NCI-H1436 treated with DMSO at 0.1 percent for 48 hours (cell line): Measurements from ENCODE around the gene PPP4R1.

Experiments
- DNase-seq: peaks from one replicate; lab custom pipeline; 2025; lab: John Stamatoyannopoulos, UW

The PPP4R1 gene

GRCh38 chr18:9587924-9588323 lies 26.4 kb downstream of the PPP4R1 start:
- DNase-seq, result no peak

DNA sequence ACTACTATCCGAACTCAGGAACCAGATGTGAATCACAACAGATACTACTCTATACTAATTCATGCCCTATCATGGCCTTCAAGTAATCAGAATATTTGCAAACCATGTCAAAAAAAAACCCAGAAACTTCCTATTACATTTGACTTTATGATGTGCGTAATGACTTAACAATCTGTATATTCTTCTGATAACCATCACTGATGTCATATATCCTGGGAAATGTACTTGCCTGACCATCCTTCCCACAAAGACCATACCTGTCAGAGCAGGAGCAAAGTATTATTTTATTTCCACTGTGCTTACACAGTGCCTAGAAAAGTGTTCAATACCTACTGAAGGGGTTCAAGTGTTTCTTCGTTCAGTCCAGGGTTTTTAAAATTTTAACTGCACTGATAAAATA lies 27.5 kb downstream of the PPP4R1 start:
- DNase-seq, result no peak

DNA sequence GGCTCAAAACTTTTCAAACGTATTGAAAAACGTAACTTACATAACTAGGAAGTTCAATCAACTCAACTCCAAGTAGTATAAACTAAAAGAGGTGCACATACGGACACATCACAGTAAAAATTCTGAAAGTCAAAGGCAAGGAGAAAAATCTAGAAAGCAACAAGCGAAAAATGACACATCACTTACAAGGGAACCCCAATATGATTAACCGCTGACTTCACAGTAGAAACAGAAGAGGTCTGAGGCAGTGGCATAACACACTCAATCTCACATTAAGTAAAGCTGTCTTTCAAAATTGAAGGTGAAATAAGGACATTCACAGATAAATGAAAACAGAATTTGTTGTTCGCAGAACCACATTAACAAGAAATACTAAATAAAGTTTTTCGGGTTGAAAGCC lies 32.7 kb downstream of the PPP4R1 start:
- DNase-seq, result no peak

DNA sequence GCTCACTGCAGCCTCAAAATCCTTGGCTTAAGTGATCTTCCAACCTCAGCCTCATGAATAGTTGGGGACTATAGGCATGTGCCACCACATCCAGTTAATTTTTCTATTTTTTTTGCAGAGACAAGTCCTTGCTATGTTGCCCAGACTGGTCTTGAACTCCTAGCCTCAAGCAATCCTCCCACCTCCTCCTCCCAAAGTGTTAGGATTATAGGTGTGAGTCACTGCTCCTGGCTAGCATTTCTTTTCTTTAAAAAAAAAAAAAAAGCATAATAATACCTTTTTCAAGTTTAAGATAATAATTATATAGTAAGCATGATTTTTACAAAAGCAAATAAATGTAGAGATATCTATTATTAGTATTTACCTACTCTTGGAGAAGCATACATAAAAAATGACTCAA lies 36.1 kb downstream of the PPP4R1 start:
- no peak for DNase-seq

GRCh38 chr18:9577361-9577760 lies 37.0 kb downstream of the PPP4R1 start:
- DNase-seq, result no peak

GRCh38 chr18:9575558-9575957 lies 38.8 kb downstream of the PPP4R1 start:
- no peak for DNase-seq

DNA sequence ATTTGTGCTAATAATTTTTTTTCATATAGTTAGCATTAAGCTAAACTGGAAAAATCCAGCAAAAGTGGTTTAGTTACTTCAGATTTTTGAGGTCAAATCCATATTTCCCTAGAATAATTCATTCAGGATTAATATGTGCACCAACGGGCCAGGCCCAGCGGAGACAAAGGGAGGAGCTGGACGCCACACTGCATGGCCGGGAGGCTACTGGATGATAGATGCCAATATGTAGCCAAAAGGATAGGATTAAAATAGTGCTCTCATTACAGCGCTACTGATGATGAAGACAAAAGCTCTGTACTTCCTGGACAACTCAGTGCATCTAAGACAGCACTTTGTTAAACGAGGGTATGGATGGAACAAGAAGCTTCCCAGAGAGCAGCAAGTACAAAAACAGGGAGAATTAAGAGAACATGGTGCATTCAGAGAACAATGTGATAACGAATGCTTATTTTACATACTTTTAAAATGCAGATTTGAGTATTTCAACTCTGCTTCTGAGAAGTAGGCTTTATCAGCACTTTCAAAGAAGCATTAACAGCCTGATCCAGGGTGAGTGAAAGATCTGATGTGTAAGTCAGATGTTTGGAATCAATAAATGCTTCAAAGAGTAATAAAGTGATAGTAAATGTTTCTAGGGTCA lies 39.8 kb downstream of the PPP4R1 start:
- no peak for DNase-seq

DNA sequence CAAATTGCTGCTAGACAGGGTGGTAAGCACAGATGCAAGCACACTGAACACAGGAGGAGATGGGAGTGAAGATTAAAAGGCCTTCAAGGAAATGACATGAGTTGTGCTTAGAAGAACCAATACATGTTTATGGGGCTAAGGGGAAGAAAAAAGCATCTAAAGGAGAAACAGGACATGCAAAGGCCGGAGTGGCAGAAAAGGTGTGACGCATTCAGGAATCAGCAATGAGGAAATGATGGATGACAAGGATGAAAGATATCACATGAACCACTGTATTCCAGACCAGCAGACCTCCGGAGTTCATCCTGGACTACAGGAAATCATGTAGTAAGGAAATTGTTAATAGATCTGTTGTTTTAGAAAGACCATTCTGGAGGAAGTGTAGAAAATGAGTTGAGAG lies 42.8 kb downstream of the PPP4R1 start:
- no peak for DNase-seq

DNA sequence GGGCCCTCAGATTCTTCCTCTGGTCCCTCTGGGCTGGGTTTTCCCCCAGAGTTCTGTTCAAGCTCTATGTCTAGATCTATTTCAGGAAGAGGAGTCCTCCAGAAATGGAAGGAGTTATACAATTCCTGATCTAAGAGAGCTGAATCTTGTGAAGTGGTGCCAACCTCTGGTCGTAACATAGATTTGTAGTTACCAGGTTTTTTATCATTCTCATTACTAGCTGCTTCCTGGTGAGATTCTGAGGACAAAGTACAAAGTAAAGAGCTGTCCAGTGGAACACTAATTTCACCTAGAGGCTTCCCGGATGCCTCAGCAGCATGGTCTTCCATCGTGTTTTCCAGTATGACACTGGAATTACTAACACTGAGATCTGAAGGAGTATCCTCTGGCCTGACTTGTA lies 44.1 kb downstream of the PPP4R1 start:
- DNase-seq, result no peak

- DNase-seq, result no peak
Measured at GRCh38 chr18:9569178-9569577, 45.2 kb downstream of the PPP4R1 start.

DNA sequence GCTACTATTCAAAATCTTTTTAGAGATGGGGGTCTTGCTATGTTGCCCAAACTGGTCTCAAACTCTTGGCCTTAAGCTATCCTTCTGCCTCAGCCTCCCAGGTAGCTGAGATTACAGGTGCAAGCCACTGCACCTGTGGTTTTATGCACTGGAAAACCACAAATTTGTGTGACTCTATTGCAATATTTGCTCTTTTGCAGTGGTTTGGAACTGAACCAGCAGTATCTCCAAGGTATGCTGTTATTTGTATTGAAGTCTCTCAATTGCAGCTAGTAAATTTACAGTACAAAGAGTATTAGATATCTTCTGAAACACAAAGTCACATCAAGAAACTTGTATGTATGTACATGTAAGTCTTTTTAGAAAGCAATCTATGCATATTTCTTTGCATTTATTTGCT lies 46.2 kb downstream of the PPP4R1 start:
- no peak for DNase-seq

DNA sequence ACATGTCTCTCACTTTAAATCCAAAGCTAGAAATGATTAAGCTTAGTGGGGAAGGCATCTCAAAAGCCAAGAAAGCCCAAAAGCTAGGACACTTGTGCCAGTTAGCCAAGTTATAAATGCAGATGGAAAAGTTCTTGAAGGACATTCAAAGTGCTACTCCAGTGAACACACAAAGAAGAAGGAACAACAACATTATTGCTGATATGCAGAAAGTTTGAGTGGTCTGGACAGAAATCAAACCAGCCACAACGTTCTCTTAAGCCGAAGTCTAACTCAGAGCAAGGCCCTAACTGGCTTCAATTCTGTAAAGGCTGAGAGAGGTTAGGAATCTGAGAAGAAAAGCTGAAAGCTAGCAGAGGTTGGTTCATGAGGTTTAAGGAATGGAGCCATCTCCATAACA lies 49.0 kb downstream of the PPP4R1 start:
- DNase-seq, result no peak

GRCh38 chr18:9563331-9563730 lies 51.0 kb downstream of the PPP4R1 start:
- DNase-seq, result no peak

GRCh38 chr18:9562584-9562983 lies 51.8 kb downstream of the PPP4R1 start:
- DNase-seq, result no peak

GRCh38 chr18:9561759-9562158 lies 52.6 kb downstream of the PPP4R1 start:
- DNase-seq, result no peak

GRCh38 chr18:9559253-9559652 lies 55.1 kb downstream of the PPP4R1 start:
- DNase-seq, result no peak

GRCh38 chr18:9558387-9559064 lies 55.8 kb downstream of the PPP4R1 start:
- DNase-seq, result no peak

DNA sequence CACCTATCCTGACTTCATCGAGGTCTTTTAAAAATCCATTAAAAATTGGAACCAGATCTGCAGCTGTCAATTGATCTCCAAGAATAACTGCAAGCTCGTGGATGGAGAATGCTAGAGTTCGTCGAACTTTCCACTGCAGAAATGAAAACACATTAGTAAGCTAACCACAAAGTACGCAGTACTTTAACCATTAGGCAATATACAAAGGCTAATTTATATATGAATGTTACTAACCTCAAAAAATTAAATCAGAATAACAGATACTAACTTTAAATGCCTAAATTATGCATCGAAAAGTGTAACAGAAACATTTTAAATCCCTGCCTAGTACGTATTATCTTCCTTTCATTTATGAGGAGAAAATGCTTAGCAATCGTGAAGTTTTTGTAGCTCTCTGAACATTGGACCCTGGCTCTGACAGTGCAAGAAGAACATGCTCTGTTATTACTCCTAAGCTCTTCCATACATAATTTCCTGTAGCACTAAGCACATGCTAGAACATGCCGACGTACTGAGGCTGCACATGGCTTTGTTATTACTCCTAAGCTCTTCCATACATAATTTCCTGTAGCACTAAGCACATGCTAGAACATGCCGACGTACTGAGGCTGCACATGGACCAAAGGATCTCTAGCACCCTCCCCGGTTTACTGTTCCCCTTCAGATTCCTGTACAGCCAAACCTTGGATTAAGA lies 57.0 kb downstream of the PPP4R1 start:
- no peak for DNase-seq

GRCh38 chr18:9552616-9553015 lies 61.7 kb downstream of the PPP4R1 start:
- no peak for DNase-seq

GRCh38 chr18:9552191-9552590 lies 62.2 kb downstream of the PPP4R1 start:
- no peak for DNase-seq

DNA sequence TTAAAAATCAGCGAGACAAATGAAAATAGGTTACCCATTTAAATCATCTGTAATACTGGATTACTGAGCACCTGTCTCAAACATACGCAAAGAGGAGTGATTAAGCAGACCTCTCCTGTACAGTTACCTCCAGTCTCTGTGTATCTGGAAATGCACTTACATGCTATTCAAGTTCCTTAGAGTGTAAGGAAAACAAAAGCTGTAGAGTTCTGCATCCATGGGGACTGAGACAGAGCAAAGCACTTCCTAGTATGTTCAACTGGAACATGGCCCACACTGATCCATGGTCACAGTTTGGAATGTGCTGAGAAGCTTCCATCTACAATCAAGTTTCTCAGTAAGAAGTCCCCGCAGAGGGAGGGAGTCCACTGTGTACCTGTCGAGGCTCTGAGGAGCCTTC lies 63.9 kb downstream of the PPP4R1 start:
- no peak for DNase-seq

DNA sequence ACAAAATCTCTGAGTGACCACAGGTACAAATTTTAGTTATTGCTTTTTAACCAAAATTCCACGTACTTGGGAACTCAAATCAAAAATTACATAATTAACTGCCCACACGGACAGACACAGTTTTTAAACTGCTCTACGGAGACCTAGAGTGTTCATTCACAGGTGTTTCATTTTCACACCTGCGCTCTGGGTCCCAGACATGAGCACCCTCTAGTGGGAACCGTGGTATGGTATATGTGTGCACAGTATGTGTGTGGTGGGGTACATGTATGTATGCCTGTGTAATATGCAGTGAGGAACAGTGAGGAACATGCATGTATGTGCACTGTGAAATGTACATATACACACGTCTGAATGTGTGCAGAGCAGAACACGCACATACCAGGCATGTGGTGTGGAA lies 65.0 kb downstream of the PPP4R1 start:
- no peak for DNase-seq

DNA sequence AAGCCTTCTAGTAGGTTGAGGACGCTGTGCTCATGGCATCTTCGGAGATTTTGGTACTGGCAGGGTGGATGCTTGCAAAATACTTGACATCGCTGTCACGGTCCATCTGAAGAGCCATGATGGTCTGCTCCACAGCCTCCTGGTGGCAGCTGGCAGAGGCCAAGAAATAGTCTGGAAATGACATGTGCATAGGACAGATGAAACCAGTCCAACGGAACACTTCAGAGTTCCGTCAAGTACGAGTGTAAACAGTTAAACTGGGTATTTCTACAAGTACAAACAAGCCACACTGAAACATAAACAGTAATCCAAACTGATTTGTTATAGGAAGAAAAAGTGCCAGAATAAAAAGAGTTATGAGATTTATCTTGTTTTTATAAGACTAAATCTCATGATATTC lies 66.6 kb downstream of the PPP4R1 start:
- DNase-seq, result no peak

- no peak for DNase-seq
Measured at GRCh38 chr18:9546468-9546867, 67.9 kb downstream of the PPP4R1 start.
